Vagina (tissue), 2 donors: ENCODE measurements around the gene MRPL20.

ENCODE experiments used
- CTCF ChIP-seq, 3 experiments: fragments of 450-650 bp in 2 of 3; fragments of 200-600 bp in 1 of 3; sonication (generic) in 1 of 3; IDR thresholded peaks; one replicate each; pipeline ENCODE4 v1.5.1; 2017 to 2019; ENCODE audit warnings: antibody characterized with exemption in 3 of 3, mild to moderate bottlenecking in 2 of 3, moderate library complexity in 2 of 3
- POLR2AphosphoS5 ChIP-seq, 2 donors: sonication (generic); formaldehyde crosslinking; IDR thresholded peaks; one replicate each; pipeline ENCODE4 v1.9.0; 2017; ENCODE audit warnings: antibody characterized with exemption in 2 of 2, mild to moderate bottlenecking in 2 of 2, low read depth in 1 of 2; ENCODE audit not compliant: insufficient read depth in 1 of 2

- no peak for TF ChIP-seq CTCF (IDR thresholded peaks at IDR 0.05)
- TF ChIP-seq POLR2AphosphoS5 (IDR thresholded peaks at IDR 0.05; ENCODE audit: insufficient read depth in 1 of 2, low read depth in 1 of 2), result peak; percentile 19 to 87
Observed at GRCh38 chr1:1358433-1359271, 48.4 kb downstream of the MRPL20 start, which contains the start of gene MXRA8.
